Adipocyte (in vitro differentiated cells): ENCODE results near the gene ELSPBP1.

ENCODE experiments used
- DNase-seq: peaks from one replicate; pipeline ENCODE4 v3.0.0-alpha.2; 2015; ENCODE audit warnings: low read depth
- H3K27me3 ChIP-seq: replicated peaks from 2 replicates; pipeline ENCODE4 v1.7.0; 2013; ENCODE audit warnings: mild to moderate bottlenecking, low read length, moderate library complexity; ENCODE audit not compliant: control insufficient read depth, insufficient read depth
- H3K36me3 ChIP-seq: 2 replicates; pipeline ENCODE4 v1.7.0; 2013; ENCODE audit warnings: low read length, mild to moderate bottlenecking, moderate library complexity; ENCODE audit not compliant: control insufficient read depth, insufficient read depth, severe bottlenecking
- H3K4me1 ChIP-seq: 2 replicates; pipeline ENCODE4 v1.7.0; 2013; ENCODE audit warnings: mild to moderate bottlenecking, low read length, moderate library complexity; ENCODE audit not compliant: control insufficient read depth, insufficient read depth
- H3K4me3 ChIP-seq: 2 replicates; pipeline ENCODE4 v1.7.0; 2013; ENCODE audit warnings: mild to moderate bottlenecking, low read length, moderate library complexity
- H3K9ac ChIP-seq: 2 replicates; pipeline ENCODE4 v1.7.0; 2013; ENCODE audit warnings: mild to moderate bottlenecking, low read length, moderate library complexity
- H3K9me3 ChIP-seq: 2 replicates; pipeline ENCODE4 v1.7.0; 2013; ENCODE audit warnings: mild to moderate bottlenecking, low read length, moderate library complexity; ENCODE audit not compliant: control insufficient read depth

Gene ELSPBP1

DNA sequence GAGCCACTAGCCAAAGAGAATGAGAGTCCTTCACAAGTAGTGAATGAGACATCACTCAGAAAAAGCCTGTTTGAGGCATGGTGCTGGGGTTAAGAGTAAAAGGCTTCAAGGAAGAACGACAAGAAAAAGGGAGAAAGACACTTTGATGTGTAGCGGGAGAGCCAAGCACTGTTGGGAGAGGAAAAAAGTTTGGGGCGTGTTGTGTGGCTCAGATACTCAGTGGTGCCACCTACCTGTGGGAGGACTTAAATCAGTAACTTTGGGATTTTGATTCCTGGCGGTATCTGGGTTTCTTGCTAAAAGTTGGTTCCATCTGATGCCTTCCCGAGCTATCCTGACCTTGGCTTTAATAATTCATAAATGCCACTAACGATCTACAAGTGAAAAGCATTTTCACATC lies 12.3 kb downstream of the ELSPBP1 start:
- Histone ChIP-seq H3K27me3 (peaks cover 10% of the 10 kb centered on the region), H3K4me1 (no peaks in the 10 kb centered on the region), H3K9me3 (peaks cover 7% of the 10 kb centered on the region), H3K36me3 (no peaks in the 10 kb centered on the region), H3K4me3 (no peak overlapping the region), H3K9ac (no peak overlapping the region)
- DNase-seq: no peak

GRCh38 chr19:48010932-48011758 lies 16.7 kb downstream of the ELSPBP1 start:
- H3K4me3 ChIP-seq: no peak overlapping the region

DNA sequence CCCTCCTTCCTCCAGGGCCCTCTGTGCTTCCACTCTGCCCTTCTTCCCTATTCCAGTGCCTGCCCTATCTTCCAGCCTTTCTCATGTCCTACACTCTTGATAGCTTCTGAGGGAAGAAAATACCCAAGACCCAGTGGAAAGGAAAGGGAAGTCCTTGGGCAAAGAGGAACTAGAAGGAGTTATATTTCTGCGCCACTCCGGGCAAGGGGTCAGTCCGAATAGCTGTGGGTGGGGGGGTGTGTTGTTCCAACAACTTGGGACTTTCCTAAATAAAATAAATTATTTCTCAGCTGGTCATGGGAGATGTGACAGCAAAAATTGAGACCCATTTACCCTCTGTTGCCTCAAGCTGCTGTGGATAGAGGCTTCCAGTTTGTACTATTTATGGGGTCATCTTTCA lies 26.3 kb downstream of the ELSPBP1 start:
- H3K27me3 ChIP-seq: peaks cover 18% of the 10 kb centered on the region
- H3K4me3 ChIP-seq: no peak overlapping the region
- H3K4me1 ChIP-seq: no peaks in the 10 kb centered on the region
- H3K36me3 ChIP-seq: no peaks in the 10 kb centered on the region
- DNase-seq: no peak
- peaks cover 4% of the 10 kb centered on the region for H3K9me3 ChIP-seq
- no peak overlapping the region for H3K9ac ChIP-seq

More at GRCh38 chr19:48010932-48011758, 16.7 kb downstream of the ELSPBP1 start:
- H3K36me3 ChIP-seq: no peaks in the 10 kb centered on the region
- no peaks in the 10 kb centered on the region for H3K4me1 ChIP-seq
- H3K27me3 ChIP-seq: peaks cover 8% of the 10 kb centered on the region
- H3K9me3 ChIP-seq: peaks cover 12% of the 10 kb centered on the region
- no peak for DNase-seq
- H3K9ac ChIP-seq: no peak overlapping the region

DNA sequence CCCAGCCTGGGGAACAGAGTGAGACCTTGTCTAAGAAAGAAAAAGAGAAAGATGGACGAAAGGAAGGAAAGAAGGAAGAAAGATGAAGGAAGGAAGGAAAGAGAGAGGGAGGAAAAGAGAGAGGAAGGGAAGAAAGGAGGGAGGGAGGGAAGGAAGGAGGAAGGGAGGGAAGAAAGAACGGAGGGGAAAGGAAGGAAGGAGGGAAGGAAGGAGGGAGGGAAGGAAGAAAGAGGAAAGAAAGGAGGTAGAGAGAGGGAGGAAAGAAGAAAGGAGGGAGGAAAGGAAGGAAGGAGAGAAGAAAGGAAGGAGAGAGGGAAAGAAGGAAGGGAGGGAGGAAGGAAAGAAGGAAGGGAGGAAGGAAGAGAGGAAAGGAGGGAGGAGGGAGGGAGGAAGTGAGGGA lies 28.6 kb downstream of the ELSPBP1 start:
- Histone ChIP-seq H3K36me3 (no peaks in the 10 kb centered on the region), H3K9ac (no peak overlapping the region), H3K27me3 (peaks cover 23% of the 10 kb centered on the region), H3K9me3 (no peaks in the 10 kb centered on the region), H3K4me1 (no peaks in the 10 kb centered on the region), H3K4me3 (no peak overlapping the region)
- DNase-seq: no peak

- Histone ChIP-seq H3K36me3 (no peaks in the 10 kb centered on the region), H3K4me1 (no peaks in the 10 kb centered on the region), H3K4me3 (no peak overlapping the region), H3K27me3 (peaks cover 23% of the 10 kb centered on the region), H3K9ac (no peak overlapping the region), H3K9me3 (no peaks in the 10 kb centered on the region)
- DNase-seq: no peak
Measured at GRCh38 chr19:48023518-48023917, 29.1 kb downstream of the ELSPBP1 start.

- DNase-seq: no peak
- Histone ChIP-seq H3K4me1 (no peaks in the 10 kb centered on the region), H3K9me3 (no peaks in the 10 kb centered on the region), H3K9ac (no peak overlapping the region), H3K27me3 (peaks cover 22% of the 10 kb centered on the region), H3K4me3 (no peak overlapping the region), H3K36me3 (no peaks in the 10 kb centered on the region)
Measured at GRCh38 chr19:48025480-48025879, 31.0 kb downstream of the ELSPBP1 start.

DNA sequence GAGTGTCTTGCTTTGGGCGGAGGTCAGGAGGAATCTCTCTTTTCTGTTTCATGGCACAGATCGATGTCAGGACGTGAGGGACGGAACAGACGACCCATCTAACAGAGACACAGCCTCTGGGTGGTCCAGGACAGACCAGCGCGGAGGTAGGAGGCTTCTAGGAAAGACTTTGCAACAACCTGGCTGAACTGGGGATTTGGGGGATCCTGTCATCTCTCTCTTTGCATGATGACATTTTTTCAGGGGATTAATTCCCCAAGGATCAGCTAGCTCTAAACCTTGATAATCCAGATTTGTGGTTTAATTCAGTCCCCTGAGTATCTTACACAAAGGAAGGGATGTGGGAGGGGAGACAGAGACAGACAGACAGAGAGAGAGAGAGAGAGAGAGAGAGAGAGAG lies 35.0 kb downstream of the ELSPBP1 start:
- no peak overlapping the region for H3K4me3 ChIP-seq
- H3K4me1 ChIP-seq: no peaks in the 10 kb centered on the region
- no peaks in the 10 kb centered on the region for H3K9me3 ChIP-seq
- H3K36me3 ChIP-seq: no peaks in the 10 kb centered on the region
- H3K27me3 ChIP-seq: peaks cover 24% of the 10 kb centered on the region
- no peak overlapping the region for H3K9ac ChIP-seq
- no peak for DNase-seq

- Histone ChIP-seq H3K9ac (no peak overlapping the region), H3K9me3 (no peaks in the 10 kb centered on the region), H3K36me3 (no peaks in the 10 kb centered on the region), H3K4me3 (no peak overlapping the region), H3K4me1 (no peaks in the 10 kb centered on the region), H3K27me3 (peaks cover 24% of the 10 kb centered on the region)
- DNase-seq: no peak
Measured at GRCh38 chr19:48030073-48030472, 35.6 kb downstream of the ELSPBP1 start.

DNA sequence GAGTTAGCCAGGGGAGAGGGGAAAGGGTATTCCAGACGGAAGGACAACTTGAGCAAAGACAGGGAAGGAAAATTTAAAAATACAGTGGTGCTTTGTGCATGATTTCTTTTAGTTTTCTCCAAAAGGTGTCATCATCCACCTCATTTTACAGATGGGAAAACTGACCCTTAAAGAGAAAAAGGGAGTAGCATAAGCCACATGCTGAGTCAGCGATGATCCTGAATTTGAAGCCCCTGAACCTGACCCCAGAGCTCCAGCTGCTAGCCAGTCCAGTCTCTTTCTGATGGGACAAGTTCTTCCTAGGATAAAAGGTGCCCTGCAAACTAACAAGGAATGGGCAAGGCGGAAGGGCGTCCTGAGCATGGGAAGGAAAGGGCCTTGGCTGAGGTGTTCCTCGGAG lies 39.2 kb downstream of the ELSPBP1 start:
- DNase-seq: no peak
- H3K4me1 ChIP-seq: no peaks in the 10 kb centered on the region
- H3K9ac ChIP-seq: no peak overlapping the region
- no peaks in the 10 kb centered on the region for H3K36me3 ChIP-seq
- no peak overlapping the region for H3K4me3 ChIP-seq
- H3K27me3 ChIP-seq: peaks cover 17% of the 10 kb centered on the region
- peaks cover 13% of the 10 kb centered on the region for H3K9me3 ChIP-seq

- H3K9ac ChIP-seq: no peak overlapping the region
- H3K4me1 ChIP-seq: no peaks in the 10 kb centered on the region
- H3K36me3 ChIP-seq: no peaks in the 10 kb centered on the region
- peaks cover 10% of the 10 kb centered on the region for H3K27me3 ChIP-seq
- no peak for DNase-seq
- no peak overlapping the region for H3K4me3 ChIP-seq
- peaks cover 13% of the 10 kb centered on the region for H3K9me3 ChIP-seq
Measured at GRCh38 chr19:48036765-48037164, 42.3 kb downstream of the ELSPBP1 start.

GRCh38 chr19:48041877-48042580 lies 47.6 kb downstream of the ELSPBP1 start:
- peaks cover 12% of the 10 kb centered on the region for H3K9me3 ChIP-seq
- H3K4me3 ChIP-seq: no peak overlapping the region
- peaks cover 8% of the 10 kb centered on the region for H3K27me3 ChIP-seq
- no peak overlapping the region for H3K9ac ChIP-seq
- H3K4me1 ChIP-seq: no peaks in the 10 kb centered on the region
- no peak for DNase-seq
- H3K36me3 ChIP-seq: no peaks in the 10 kb centered on the region
